ENCODE data around the gene MAP3K9. TPM values are rescaled to one million over a fixed set of nuclear protein-coding genes. Genes with fewer than 3 reads are reported as not detected.

Gene MAP3K9
- total RNA-seq, 2 experiments from 2014 or later = 6.7 to 7.0 TPM

DNA sequence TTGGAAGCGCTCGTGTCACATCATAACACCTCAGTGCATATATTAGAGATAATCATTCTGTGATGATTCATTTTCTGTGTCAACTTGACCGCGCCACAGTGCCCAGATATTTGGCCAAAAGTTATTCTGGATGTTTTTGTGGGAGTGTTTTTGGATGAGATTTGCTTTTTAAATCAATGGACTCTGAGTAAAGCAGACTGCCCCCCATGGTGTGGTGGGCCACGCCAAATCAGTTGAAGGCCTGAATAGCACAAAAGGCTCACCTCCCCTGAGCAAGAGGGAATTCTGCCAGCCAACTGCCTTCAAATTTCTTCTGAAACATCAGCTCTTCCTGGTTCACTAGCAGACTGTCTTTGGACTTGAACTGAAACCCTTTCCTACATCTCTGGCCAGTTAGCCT is 24.6 kb upstream of the MAP3K9 start:
- ATAC-seq (no peak), DNase-seq (no peak)
- CTCF ChIA-PET = interaction anchor here (4.7 kb wide), 1 partner anchor 16 kb away, joined by 19 read pairs; no protein-coding TSS in a partner anchor
- POLR2A ChIA-PET = no interaction called here
- H3K4me3 Mint-ChIP-seq = no peak overlapping the region
- no peak overlapping the region for H3K27ac Mint-ChIP-seq
- H3K4me1 Mint-ChIP-seq (ENCODE audit: low read depth) = no peaks in the 10 kb centered on the region
- peaks cover 10% of the 10 kb centered on the region for H3K9me3 Mint-ChIP-seq (ENCODE audit: insufficient read depth)
- H3K27me3 Mint-ChIP-seq (ENCODE audit: low read depth) = peaks cover 2% of the 10 kb centered on the region
- H3K36me3 Mint-ChIP-seq (ENCODE audit: low read depth) = peaks cover 2% of the 10 kb centered on the region

DNA sequence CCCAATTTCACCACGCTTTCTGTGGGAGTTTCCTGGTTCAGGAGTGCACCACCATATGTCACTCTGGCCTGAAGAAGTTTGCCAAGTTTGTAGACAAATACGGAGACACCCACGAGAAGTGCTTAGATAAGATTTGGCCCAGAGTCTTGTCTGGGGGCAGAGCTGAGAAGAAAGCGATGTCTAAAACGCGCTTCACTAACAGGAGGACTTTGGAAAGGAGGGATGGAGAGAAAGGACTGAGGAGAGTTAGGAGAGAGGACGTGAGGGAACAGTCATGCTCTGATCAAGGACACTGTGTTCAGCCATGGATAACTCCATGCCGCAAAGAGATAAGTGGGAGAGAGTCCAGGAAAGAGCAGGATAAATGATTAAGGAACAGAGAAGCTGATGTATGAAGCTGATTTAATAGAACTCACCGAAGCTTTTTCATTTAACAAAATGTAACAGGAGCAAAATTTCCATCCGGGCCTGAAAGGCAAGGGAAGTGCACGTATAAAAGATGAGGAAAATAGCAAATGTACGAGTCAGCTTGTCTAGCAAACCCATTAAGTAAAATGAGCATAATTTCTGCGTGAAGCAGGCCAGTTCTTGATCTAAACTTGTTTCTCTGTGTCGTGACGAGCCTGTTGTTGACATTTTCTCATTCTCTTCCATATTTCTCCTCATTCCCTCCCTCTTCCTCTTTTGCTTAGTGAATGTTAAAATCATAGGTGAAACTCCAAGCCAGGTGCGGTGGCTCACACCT is 23.4 kb upstream of the MAP3K9 start:
- no peak for DNase-seq
- H3K4me3 Mint-ChIP-seq = no peak overlapping the region
- peaks cover 2% of the 10 kb centered on the region for H3K27me3 Mint-ChIP-seq (ENCODE audit: low read depth)
- no peak overlapping the region for H3K27ac Mint-ChIP-seq
- ChIA-PET POLR2A (interaction anchor here (0.8 to 1.3 kb wide), 2 partner anchors 9 to 75 kb away, joined by 3 read pairs; partner anchors contain the start of gene PCNX1), CTCF (interaction anchor here (1.6 to 4.7 kb wide), 2 partner anchors 15 to 74 kb away, joined by 3 to 19 read pairs; no protein-coding TSS in a partner anchor)
- peaks cover 10% of the 10 kb centered on the region for H3K9me3 Mint-ChIP-seq (ENCODE audit: insufficient read depth)
- no peaks in the 10 kb centered on the region for H3K4me1 Mint-ChIP-seq (ENCODE audit: low read depth)
- no peak for ATAC-seq
- H3K36me3 Mint-ChIP-seq (ENCODE audit: low read depth) = peaks cover 2% of the 10 kb centered on the region

DNA sequence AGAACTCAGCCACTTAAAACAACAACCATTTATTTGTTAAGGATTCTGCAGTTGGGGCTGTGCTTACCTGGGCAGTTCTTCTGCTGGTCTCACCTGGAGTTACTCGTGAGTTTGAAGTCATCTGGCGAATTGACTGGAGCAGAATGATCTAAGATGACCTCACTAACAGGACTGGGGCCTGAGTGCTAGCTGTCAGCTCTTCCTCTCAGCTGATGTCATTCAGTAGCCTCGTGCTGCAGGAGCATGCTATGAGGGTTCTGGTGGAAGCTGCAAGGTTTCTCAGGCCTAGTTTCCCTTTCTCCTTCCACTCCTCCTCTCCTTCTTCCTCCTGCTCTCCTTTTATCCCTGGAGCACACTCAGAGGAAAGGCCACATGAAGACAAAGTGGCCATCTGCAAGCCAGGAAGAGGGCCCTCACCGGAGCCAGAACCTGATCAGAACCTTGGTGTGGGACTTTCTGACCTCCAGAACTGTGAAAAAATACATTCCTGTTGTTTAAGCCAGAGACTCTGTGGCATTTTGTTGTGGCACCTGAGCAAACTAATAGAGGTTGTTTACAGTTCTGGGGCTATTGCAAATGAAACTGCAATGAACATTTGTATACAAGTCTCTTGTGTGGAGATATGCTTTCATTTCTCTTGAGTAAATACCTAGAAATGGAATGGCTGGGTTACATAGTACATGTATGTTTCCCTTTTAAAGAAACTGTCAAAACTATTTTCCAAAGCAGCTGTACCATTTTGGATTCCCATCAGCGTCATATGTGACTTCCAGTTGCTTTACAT is 21.9 kb upstream of the MAP3K9 start:
- H3K36me3 Mint-ChIP-seq (ENCODE audit: low read depth) = peaks cover 2% of the 10 kb centered on the region
- no peak for ATAC-seq
- POLR2A ChIA-PET = no interaction called here

DNA sequence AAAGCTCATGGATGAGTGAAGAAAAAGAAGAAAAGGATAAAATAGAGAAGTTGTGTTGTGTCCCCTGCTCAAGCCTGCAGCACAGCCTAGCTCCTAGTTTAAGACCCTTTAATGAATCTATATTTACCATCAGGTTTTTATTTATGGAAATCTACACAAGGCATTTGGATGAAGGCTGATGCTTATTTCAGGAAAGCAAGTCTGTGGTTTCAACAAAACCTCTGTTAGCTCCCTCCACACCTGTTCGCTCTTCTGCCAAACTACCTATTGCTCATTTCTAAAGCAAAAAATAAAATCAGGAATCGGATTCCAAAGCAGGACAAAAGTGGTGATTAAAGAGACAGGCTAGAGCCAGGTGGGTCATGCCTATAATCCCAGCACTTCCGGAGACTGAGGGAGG is 18.9 kb upstream of the MAP3K9 start:
- no peaks in the 10 kb centered on the region for H3K9me3 Mint-ChIP-seq (ENCODE audit: insufficient read depth)
- DNase-seq (no peak), ATAC-seq (no peak)
- ChIA-PET POLR2A (no interaction called here), CTCF (interaction anchor here (1.0 to 2.5 kb wide), 6 partner anchors 10 to 115 kb away, joined by 3 to 20 read pairs (median 4); partner anchors contain the start of gene PCNX1)
- no peak overlapping the region for H3K4me3 Mint-ChIP-seq
- peaks cover 14% of the 10 kb centered on the region for H3K27me3 Mint-ChIP-seq (ENCODE audit: low read depth)
- no peaks in the 10 kb centered on the region for H3K36me3 Mint-ChIP-seq (ENCODE audit: low read depth)
- H3K27ac Mint-ChIP-seq = no peak overlapping the region
- peaks cover 2% of the 10 kb centered on the region for H3K4me1 Mint-ChIP-seq (ENCODE audit: low read depth)

More for the DNA sequence above, 21.9 kb upstream of the MAP3K9 start:
- DNase-seq = no peak
- CTCF ChIA-PET = interaction anchor here (1.6 to 1.7 kb wide), 2 partner anchors 13 to 75 kb away, joined by 3 to 9 read pairs; no protein-coding TSS in a partner anchor
- H3K27ac Mint-ChIP-seq = no peak overlapping the region
- H3K9me3 Mint-ChIP-seq (ENCODE audit: insufficient read depth) = peaks cover 6% of the 10 kb centered on the region
- no peak overlapping the region for H3K4me3 Mint-ChIP-seq
- H3K27me3 Mint-ChIP-seq (ENCODE audit: low read depth) = peaks cover 2% of the 10 kb centered on the region
- no peaks in the 10 kb centered on the region for H3K4me1 Mint-ChIP-seq (ENCODE audit: low read depth)

DNA sequence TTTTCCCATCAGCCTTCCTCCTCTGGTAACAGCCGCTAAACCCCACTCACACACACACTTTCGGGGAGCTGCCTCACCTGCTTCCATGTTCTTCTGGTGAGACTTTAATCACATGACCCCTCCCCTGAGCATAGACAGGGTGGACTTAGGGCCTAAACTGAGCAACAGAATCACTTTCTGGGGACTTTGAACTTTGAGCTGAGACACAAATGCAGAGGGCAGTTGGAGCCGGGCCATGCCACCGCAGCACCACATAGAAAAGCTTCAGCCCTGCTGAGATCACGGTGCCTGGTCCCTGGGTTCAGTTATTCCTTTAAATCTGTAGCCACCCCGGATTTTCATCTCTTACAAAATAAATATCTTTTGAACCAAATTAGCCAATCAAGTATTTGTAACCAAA is 18.4 kb upstream of the MAP3K9 start:
- no peak overlapping the region for H3K4me3 Mint-ChIP-seq
- ChIA-PET POLR2A (no interaction called here), CTCF (interaction anchor here (1.0 to 2.5 kb wide), 7 partner anchors 10 to 144 kb away, joined by 3 to 20 read pairs (median 3); partner anchors contain the start of gene PCNX1)
- DNase-seq = no peak
- H3K36me3 Mint-ChIP-seq (ENCODE audit: low read depth) = no peaks in the 10 kb centered on the region
- peaks cover 6% of the 10 kb centered on the region for H3K4me1 Mint-ChIP-seq (ENCODE audit: low read depth)
- H3K27ac Mint-ChIP-seq = no peak overlapping the region
- H3K9me3 Mint-ChIP-seq (ENCODE audit: insufficient read depth) = no peaks in the 10 kb centered on the region
- H3K27me3 Mint-ChIP-seq (ENCODE audit: low read depth) = peaks cover 16% of the 10 kb centered on the region
- ATAC-seq = no peak

DNA sequence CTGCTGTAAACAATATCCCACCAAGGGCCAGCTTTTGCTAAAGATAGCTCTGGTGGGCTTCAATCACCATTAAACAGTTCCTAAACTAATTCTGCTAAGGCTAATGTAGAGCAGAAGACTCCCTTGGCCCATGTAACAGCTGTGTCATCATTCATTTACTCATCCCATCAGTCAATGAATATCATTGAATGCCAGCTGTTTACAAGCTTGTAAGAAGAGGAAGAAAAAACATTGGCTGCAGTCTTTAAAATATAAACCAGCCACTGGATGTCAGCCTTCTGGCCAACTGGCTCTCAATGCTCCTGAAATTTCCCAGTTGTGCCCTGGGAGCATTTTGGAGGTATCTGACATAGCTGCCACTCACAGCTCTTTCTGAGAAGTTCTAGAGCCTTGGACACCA is 18.0 kb upstream of the MAP3K9 start:
- peaks cover 8% of the 10 kb centered on the region for H3K4me1 Mint-ChIP-seq (ENCODE audit: low read depth)
- CTCF ChIA-PET = interaction anchor here (1.0 to 2.5 kb wide), 7 partner anchors 9 to 145 kb away, joined by 3 to 20 read pairs (median 3); partner anchors contain the start of gene PCNX1
- DNase-seq = no peak
- H3K27ac Mint-ChIP-seq = no peak overlapping the region
- no peaks in the 10 kb centered on the region for H3K9me3 Mint-ChIP-seq (ENCODE audit: insufficient read depth)
- no peak overlapping the region for H3K4me3 Mint-ChIP-seq
- POLR2A ChIA-PET = no interaction called here
- no peak for ATAC-seq
- H3K27me3 Mint-ChIP-seq (ENCODE audit: low read depth) = peaks cover 15% of the 10 kb centered on the region
- H3K36me3 Mint-ChIP-seq (ENCODE audit: low read depth) = no peaks in the 10 kb centered on the region

DNA sequence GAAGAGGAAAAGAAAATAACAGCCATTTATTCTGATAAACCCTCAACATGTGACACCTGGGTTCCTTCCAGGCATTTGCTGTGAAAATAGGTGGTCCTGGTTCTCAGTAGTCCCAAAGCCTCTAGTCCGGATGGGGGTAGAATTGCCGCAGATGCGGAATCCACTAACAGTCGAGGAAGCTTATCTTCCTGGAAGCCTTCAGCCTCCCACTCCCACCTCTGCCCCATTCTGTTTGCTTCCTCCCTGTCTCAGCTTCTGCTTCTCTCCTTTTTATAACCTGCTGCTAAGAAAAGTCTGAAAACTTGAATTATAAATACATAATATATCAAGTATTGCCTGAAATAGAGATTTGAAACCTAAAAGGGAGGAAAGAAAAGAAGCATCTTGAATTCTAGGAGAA is 14.0 kb upstream of the MAP3K9 start:
- no peak overlapping the region for H3K27ac Mint-ChIP-seq
- ATAC-seq = no peak
- H3K9me3 Mint-ChIP-seq (ENCODE audit: insufficient read depth) = no peaks in the 10 kb centered on the region
- H3K4me1 Mint-ChIP-seq (ENCODE audit: low read depth) = peaks cover 24% of the 10 kb centered on the region
- H3K36me3 Mint-ChIP-seq (ENCODE audit: low read depth) = no peaks in the 10 kb centered on the region
- POLR2A ChIA-PET = interaction anchor here (0.7 to 1.1 kb wide), 2 partner anchors 9 to 13 kb away, joined by 3 read pairs; no protein-coding TSS in a partner anchor
- no peak for DNase-seq
- CTCF ChIA-PET = interaction anchor here (0.9 to 3.8 kb wide), 7 partner anchors 21 to 149 kb away, joined by 3 to 17 read pairs (median 3); partner anchors contain the start of gene PCNX1
- H3K4me3 Mint-ChIP-seq = peak overlapping the region; percentile 81
- peaks cover 31% of the 10 kb centered on the region for H3K27me3 Mint-ChIP-seq (ENCODE audit: low read depth)

DNA sequence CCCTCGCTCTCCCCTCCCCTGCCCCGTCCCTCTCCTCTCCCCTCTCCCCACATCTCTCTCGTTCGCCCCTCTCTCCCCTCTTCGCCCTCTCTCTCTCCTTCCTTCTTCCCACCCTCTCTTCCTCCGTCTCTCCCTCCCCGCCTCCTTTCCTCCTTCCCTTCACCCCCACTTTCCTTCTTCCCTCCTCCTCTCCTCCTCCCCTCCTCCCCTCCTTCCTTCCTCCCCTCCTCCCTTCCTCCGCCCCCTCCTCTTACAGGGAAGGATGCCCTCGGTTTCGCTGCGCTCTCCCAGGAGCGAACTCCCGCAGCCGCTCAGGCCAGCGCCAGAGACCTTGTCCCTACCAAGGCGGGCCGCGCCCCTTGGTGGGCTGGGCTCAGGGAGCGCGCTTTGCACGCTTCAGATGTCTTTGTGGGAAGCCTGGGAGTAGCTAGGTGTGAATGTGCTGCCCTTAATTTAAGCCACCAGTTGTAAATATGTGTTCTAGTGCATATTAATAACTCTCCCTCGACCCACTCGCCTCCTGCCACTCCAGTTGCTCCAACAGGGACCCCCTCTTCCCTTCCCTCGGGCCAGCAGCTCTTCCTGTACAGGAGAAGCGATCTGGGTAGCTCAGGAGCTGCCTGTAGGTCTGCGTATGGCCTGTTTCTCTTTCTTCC is 13.3 kb upstream of the MAP3K9 start:
- Mint-ChIP-seq H3K27me3 (ENCODE audit: low read depth) (peaks cover 31% of the 10 kb centered on the region), H3K9me3 (ENCODE audit: insufficient read depth) (no peaks in the 10 kb centered on the region), H3K4me1 (ENCODE audit: low read depth) (peaks cover 31% of the 10 kb centered on the region), H3K36me3 (ENCODE audit: low read depth) (no peaks in the 10 kb centered on the region), H3K27ac (peak overlapping the region; percentile 67), H3K4me3 (peak overlapping the region; percentile 81)
- POLR2A ChIA-PET = no interaction called here
- ATAC-seq = peak; percentile 27
- no peak for DNase-seq
- CTCF ChIA-PET = interaction anchor here (0.9 to 6.5 kb wide), 8 partner anchors 49 to 149 kb away, joined by 3 to 114 read pairs (median 4); partner anchors contain the start of gene PCNX1

DNA sequence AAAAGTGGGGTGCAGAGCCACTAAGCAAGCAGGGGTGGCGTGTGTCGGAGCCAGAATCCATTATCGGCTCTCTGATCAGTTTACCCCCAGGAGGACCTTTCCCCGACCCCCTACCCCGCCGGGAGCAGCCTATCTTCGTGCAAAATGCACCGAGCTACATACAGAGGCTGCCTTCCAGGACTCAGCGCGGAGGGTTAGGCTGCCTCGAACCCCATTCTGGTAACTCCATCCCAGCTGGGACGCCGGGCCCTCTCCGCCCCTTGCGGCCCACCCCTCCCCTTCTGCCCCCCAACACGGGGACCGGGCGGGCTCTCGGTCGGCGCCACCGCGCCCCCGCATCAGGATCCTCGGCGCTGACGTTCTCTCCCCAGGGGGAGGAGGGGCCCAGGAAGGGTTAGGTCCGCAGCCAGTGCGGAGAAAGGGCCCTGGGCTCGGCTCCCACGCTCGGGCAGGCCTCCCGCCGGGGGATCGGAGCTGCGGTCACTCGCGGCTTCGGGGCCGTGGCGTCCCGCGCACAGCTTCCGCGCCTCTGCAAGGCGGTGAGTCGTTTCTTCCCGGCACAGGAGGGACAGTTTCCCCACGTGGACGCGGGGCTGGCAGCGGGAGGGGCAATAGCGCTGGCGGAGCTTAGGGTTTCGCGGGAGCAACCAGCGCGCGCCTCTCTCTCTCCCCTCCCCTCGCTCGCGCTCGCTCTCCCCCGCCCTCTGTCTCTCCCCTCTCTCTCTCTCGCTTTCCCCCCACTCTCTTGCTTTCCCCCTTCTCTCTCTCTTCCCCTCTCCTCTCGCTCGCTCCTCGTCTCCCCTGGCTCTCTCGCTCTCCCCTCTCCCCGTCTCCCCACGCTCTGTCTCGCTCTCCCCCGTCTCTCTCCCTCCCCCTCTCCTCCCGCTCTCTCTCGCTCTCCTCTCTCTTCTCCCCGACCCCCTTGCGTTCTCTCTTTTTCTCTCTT is 12.5 kb upstream of the MAP3K9 start:
- Mint-ChIP-seq H3K27ac (no peak overlapping the region), H3K36me3 (ENCODE audit: low read depth) (no peaks in the 10 kb centered on the region), H3K9me3 (ENCODE audit: insufficient read depth) (no peaks in the 10 kb centered on the region), H3K4me1 (ENCODE audit: low read depth) (peaks cover 37% of the 10 kb centered on the region), H3K4me3 (peak overlapping the region; percentile 81), H3K27me3 (ENCODE audit: low read depth) (peaks cover 31% of the 10 kb centered on the region)
- peak; percentile 65 for DNase-seq
- CTCF ChIA-PET = interaction anchor here (0.9 to 6.5 kb wide), 6 partner anchors 12 to 150 kb away, joined by 4 to 114 read pairs (median 9); partner anchors contain the start of genes MAP3K9 and PCNX1
- POLR2A ChIA-PET = no interaction called here
- ATAC-seq = peak; percentile 69

DNA sequence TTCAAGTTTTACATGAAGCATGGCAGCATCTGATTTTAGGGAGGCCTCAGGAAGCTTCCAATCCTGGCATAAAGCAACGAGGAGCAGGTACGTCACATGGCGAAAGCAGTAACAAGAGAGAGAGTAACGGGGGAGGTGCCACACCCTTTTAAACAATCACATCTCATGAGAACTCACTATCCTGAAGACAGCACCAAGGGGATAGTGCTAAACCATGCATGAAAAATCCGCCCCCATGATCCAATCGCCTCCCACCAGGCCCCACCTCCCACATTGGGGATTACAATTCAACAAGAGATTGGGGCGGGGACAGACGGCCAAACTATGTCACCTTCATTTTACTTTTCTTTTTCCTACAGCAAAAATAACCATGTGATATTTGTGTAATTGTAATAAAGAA is 7.2 kb upstream of the MAP3K9 start:
- ATAC-seq = no peak

More for the DNA sequence above, 7.2 kb upstream of the MAP3K9 start:
- ChIA-PET POLR2A (interaction anchor here (2.5 kb wide), 1 partner anchor 8 kb away, joined by 11 read pairs; the partner anchor contains the start of gene MAP3K9), CTCF (interaction anchor here (0.6 to 6.5 kb wide), 25 partner anchors 55 to 216 kb away, joined by 3 to 114 read pairs (median 9); partner anchors contain the start of genes MED6 and PCNX1)
- Mint-ChIP-seq H3K9me3 (ENCODE audit: insufficient read depth) (no peaks in the 10 kb centered on the region), H3K4me3 (no peak overlapping the region), H3K27ac (no peak overlapping the region), H3K36me3 (ENCODE audit: low read depth) (no peaks in the 10 kb centered on the region), H3K27me3 (ENCODE audit: low read depth) (peaks cover 16% of the 10 kb centered on the region), H3K4me1 (ENCODE audit: low read depth) (peaks cover 36% of the 10 kb centered on the region)
- DNase-seq = no peak
